OCI-LY1 (cell line): ENCODE measurements around the gene AVPR2.

Experiments used
- CTCF ChIP-seq: fragments of 200-600 bp; sonication (generic), shearing (Covaris generic); IDR thresholded peaks from 2 replicates; pipeline ENCODE4 v1.5.1; 2017; ENCODE audit warnings: mild to moderate bottlenecking, antibody characterized with exemption, low read length, moderate library complexity, mixed read lengths
- EZH2 ChIP-seq: fragments of 200-600 bp; sonication (generic), shearing (Covaris generic); IDR thresholded peaks from 2 replicates; pipeline ENCODE4 v1.8.0; 2017; ENCODE audit warnings: borderline replicate concordance, mixed run types, mild to moderate bottlenecking, antibody characterized with exemption, low read length, moderate library complexity, mixed read lengths

DNA sequence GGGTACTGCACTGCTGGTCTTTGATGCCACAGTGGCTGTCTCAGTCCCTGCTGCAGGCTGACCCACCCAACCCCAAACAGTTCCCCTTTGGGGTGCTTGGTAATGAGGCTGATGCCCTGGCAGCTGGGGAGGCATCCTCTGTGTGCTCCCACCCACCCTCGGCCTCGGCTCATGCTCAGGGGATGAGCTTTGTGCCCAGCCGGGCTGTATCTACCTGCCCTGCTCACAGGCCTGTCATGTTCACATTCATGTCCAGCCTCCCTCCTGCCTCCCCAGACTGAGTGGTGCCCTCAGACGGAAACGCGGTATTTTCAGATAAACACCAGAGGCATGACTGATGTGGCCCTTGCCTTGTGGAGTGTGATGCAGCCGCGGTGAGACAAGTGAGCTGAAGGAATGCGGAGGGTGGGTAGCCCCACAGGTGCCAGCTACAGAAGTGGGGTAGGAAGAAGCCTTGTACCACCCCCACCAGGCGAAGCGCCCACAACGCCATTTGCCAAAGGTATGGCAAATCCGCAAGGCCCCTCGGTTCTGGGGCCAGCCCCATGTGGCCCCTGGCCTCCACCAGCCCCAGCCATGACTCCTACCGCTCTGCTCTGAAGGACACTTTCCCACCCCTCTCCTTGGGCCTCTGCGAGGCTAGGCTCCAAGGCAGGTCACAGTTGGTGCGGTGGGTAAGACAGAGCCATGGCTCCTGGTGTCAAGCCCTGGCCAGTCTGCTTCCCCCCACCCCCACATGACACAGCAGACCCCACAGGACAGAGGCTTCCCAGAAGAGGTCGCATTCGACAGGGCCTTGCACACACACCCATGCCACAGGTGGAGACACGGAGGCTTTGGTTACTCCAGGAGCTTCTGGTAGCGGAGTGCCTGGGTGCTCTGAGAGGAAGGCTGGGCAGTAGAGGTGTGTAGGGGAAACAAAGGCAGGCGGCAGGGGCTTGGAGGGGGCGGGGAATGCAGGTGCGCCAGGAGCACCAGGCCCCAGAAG lies 41.8 kb downstream of the AVPR2 start:
- TF ChIP-seq CTCF (no peak), EZH2 (no peak)
